ENCODE results near the gene UBE2D4.
A peak's percentile ranks its signal among the peaks of the same experiment; 100 is the strongest.
"Not testable (repeated sequence)": the region's sequence is repeated elsewhere in the genome, so short reads cannot be mapped to it uniquely, and the experiment has no call there.

UBE2D4 gene

DNA sequence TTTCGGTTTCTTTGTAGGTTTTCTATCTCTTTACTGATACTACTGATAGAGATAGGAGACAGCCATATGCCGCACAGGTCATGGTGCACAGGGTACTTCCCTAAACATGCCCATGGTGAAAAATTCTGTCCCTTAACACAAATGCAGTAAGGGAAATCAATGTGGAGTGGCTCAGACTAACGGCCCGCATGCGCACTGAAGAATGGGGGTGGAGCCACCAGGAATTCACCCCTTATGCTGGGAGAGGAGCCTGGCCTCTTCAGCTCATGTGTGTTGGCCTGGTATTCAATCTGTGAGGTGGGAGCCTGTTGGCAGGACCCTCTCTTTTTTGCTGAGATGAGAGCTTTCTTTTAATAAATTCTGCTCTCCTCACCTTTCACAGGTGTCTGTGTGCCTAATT is 11.4 kb upstream of the UBE2D4 start:
- no peak for DNase-seq

DNA sequence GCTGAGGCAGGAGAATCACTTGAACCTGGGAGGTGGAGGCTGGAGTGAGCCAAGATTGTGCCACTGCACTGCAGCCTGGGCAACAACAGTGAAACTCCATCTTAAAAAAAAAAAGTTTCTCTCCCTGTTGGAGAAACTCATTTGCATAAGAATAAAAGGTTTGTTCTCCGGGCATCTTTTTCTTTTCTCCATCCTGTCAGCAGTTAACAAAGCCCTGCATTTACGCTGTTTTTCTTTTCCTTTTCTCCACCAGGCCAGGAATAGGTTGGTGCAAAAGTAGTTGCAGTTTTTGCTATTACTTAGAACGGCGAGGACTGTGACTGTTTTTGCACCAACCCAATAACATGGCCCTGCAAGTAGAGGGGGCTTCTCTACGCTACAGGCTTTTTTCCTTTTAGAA is 10.3 kb upstream of the UBE2D4 start:
- DNase-seq: no peak

DNA sequence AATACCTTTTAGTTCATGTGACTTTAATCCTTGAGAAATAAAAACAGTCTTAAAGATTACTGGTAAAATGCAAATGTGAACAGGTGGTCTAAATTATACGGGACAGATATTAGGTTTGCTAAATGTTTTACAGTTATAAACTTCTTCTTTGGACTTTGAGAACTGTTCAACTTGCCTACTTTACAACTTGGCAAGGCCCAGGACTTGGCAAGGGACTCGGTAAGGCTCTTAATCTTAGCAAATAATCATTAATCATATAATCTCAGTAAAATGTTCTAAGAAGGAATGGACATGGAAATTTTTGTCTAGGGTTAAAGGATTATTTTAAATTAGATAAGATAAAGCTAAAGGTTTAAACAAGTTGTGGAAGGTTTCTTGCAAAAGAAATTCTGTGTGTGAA is 4.8 kb upstream of the UBE2D4 start:
- no peak for DNase-seq

DNA sequence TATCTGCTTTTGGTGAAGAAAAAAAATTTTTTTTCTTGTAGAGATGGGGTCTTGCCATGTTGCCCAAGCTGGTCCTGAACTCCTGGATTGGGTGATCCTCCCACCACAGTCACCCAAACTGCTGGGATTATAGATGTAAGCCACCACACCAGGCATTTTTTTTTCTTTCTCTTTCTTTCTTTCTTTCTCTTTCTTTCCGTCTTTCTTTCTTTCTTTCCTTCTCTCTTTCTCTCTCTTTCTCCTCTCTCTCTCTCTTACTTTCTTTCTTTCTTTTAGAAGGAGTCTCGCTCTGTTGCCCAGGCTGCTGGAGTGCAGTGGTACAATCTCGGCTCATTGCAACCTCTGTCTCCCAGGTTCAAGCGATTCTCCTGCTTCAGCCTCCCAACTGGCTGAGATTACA is 3.5 kb upstream of the UBE2D4 start:
- DNase-seq: no peak

DNA sequence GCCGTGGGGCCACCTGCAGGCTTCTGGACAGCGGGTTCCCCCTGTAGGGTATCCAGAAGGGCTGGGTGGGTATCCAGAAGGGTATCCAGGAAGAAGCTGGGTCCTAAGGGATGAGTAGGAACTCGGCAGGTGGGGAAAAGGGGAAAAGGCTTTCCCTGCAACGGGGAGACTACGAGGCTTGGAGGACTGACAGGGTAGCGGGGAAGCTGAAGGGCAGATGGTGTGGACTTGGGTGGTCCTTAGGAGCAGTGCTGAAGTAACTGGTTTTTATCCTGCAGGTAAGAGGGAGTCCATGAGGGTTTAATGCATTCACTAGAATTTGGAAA is 525 bp downstream of the UBE2D4 start:
- DNase-seq: no peak

DNA sequence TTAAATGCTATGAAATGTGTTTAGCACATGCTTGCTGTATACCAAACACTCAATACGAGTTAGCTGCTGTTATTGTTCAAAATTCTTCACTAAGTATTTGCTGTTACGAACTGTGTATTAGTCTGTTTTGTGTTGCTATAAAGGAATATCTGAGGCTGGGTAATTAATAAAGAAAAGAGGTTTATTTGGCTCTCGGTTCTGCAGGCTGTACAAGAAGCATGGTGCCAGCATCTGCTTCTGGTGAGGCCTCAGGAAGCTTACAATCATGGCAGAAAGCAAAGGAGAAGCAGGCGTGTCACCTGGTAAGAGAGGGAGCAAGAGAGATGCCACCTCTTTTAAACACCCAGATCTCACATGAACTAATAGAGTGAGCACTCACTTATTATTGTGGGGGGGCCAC is 1.6 kb downstream of the UBE2D4 start:
- no peak for DNase-seq

DNA sequence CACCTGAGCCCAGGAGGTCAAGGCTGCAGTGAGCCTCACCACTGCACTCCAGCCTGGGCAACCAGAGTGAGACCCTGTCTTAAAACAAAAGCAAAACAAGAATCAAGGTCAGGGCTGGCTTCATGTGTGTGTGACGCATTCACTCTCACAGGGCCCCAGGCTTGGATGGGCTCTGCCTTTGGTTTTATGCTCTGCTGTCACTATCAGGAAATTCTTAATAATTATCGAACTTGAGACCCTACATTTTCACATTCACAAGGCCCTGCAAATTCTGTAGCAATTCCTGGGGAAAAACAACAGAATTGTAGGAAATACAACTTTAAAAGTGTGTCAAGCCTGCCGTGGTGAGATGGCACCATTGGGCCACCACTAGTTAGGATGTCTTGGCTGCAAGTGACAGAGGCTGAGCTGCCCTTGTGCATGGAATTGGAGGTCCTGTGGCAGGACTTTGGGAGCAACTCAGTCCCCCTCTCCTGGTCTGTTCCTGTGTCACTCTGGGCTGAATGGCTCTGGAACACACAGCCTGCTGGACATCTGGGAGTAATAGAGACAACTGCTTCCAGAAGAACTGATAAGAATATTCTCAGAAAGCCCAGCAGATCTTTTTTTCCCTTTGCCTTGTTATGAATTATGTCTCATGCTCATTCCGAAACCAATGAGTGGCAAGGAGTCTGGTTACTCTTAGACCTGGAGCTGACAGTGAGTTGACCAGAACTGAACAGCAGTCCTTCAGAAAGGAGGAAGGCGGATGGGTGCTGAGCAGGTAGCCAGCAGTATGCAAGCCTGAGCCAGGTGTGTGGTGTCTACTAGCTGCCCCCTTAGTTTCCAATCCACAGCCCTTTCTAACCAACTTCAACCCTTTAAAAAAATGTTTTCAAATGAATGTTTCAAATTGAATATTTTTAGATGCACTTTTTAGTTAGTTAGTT is 3.6 kb downstream of the UBE2D4 start:
- no peak for DNase-seq

DNA sequence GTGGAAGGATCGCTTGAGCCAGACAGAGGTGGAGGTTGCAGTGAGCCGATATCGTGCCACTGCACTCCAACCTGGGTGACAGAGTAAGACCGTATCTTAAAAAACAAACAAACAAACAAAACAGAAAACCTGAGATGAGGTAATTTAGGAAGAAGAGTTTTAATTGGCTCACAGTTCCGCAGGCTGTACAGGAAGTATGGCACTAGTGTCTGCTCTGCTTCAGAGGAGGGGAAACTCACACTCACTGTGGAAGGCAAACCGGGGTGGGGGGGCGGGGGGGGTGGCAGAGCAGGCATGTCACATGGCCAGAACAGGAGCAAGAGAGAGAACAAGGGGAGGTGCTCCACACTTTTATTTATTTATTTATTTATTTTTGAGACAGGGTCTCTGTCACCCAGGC is 5.1 kb downstream of the UBE2D4 start:
- no peak for DNase-seq

DNA sequence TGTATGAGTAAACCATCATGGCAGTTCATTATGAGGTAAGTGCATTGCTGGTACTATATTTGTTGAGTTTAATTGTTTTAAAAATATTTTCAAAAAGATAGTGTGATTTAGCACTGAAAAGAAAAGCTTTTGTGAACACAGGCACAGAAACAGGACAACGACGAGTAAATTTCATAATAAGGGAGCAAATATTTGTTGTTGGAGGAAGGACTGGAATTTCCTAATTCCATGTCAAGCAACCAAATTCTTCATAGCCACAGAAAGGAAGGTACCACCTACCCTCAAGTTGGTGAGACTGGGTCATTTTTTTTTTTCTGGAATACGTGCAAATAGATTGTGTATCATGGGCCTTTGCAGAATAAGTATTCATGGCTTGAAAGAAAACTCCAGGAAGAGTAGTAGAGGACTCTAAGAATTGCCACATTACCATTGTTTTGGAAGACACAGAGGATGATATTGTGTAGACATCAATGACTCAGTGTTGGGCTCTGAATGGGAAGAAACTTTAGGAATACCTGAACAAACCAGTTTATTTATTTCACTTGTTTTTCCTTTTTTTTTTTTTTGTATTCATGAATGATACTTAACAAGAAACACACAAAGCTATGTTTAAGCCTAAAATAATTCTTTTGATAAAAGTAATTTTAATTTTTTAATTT is 7.8 kb downstream of the UBE2D4 start:
- no peak for DNase-seq

DNA sequence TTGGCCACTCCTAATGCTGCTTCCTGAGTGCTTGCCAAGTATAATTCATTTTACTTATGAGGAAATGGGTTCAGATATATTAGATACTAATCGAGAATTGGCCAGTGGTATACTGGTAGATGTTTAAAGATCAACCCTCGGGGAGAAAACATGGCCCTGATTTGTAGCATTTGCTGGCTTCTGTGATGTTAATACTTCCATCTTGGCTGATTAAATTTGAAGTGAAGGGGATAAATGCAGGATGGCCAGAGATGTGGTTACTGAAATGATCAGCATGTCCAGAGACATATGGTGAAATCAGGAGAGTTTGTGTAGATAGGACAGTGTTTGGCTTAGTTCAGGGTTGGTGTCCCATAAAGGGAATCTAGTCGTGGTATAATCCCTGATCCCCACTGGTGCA is 11.2 kb downstream of the UBE2D4 start:
- no peak for DNase-seq

DNA sequence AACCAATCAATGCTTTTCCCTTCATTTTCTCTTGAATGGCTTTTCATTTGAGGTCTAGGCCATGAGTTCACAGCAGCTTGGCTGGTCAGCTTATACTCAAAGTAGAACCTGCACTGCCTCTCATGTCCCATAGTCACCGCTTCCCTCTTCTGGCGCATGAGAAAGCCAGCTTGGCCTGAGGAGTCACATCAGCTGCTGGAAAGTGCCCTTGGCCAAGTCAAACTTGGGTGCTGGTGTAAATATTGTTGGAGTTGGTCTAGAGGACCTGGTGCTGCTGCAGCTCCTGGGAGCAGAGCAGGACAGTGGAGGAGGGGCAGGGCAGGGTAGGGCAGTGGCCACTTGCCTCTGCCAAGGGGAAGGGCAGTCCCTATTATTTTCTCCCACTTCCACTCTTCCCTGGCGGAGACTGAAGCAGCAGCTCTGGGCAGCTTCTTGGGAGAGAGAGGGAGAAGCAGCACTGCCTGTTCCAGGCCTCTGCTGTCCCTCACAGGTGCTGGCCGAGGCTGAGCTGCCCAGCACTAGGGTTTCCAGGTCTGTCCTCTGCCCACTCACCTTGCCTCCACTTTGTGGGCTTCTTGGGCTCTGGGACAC is 12.8 kb downstream of the UBE2D4 start:
- no peak for DNase-seq

DNA sequence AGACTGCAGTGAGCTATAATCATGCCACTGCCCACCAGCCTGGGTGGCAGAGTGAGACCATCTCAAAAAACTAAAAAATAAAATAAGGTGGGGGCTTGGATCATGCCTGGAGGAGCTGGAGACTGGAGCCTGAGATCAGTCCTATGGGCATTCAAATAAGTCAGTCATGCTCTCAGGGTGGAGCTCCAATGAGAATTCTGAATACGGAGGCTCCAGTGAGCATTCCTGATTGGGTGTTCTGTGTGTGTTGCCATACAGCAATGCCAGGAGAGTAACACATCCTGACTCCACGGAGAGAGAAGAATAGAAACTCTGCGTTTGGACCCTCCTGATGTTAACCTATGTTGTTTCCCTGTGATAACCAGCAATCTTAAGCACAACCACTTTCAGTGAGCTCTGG is 16.0 kb downstream of the UBE2D4 start:
- DNase-seq: no peak

DNA sequence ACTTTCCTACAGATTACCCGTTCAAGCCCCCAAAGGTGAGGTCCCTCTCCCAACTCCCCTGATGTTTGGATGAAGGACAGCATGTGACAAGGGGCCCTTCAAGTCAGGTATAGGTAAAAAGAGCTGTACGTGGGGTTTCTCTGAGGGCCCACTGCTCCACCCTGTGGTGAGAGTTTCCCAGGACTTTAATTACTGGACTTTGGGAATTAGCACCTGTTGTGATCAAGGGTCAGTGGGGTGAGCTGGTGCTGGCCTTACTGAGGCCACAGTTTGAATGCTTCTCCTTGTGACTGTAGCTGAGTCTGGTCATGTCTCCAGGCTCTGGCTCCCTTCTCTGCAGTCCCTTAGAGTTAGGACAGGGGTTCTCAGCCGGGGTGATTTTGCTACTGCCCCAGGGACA is 16.8 kb downstream of the UBE2D4 start:
- DNase-seq: no peak

DNA sequence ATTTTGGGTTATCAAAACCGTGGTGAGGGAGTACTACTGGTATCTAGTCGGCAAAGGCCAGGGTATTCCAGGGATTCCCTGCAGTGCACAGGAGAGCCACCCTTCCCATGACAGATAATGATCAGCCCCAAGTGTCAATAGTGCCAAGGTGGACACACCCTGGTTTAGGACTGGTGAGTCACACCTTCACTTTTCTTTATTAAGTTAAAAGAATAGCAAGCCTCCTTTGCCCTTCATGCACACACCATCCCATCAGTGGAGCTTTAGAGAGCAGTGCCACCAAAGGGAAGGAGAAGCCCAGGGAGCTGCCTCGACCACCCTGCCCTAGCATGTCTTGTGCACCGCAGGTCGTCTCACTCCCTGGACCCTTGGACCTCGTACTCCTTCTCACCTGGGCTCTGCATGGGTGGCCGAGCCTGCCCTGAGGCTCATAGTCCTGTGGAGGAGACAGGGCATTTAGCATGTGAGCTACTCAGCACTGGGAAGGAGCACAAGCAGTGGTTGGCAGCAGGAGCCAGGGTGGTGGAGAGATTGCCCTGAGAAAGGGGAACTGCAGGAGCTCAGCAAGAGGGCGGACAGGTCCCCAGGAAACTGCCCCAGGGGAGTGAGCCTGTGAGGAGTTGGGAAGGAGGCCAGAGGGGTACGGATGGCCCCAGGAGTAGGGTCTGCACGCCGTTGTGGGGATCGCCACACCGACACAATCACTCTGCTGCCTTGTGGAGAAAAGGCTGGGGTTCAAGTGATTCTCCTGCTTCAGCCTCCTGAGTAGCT is 17.4 kb downstream of the UBE2D4 start:
- DNase-seq: no peak

DNA sequence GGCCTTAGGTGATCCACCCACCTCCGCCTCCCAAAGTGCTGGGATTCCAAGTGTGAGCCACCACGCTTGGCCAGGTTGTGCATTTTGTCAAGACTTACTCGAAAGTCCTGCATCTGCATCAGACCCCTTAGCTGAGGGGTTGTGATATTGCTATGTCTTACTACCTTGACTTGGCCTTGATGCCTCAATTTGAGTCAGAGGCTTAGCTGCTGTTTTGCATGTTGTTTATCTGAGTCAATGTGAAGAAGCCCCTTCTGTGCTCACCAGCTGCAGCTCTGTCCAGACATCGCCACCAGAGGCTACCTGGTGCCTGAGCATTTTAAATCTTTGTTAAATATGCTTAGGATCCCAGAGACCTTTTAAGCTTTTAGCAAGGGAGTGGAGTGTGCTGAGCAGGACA is 18.1 kb downstream of the UBE2D4 start:
- no peak for DNase-seq

DNA sequence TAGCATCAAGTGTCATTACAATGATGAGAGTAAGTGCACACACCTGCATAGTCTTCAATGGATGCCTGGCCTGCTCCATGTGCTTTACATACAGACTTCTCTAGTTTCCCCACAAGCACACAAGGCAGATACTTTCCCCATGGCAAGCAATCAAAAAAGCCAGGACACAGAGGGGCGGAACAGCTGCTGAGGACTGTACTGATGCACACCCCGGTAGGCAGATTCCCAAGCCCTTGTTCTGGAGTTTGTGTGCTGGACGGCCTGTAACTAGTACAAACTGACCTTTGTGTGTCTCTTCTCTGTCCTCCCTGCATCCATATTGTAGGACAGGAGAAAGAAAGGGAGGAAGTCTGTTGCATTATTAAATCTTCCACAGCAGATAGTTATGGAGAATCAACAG is 25.8 kb downstream of the UBE2D4 start:
- DNase-seq: no peak

DNA sequence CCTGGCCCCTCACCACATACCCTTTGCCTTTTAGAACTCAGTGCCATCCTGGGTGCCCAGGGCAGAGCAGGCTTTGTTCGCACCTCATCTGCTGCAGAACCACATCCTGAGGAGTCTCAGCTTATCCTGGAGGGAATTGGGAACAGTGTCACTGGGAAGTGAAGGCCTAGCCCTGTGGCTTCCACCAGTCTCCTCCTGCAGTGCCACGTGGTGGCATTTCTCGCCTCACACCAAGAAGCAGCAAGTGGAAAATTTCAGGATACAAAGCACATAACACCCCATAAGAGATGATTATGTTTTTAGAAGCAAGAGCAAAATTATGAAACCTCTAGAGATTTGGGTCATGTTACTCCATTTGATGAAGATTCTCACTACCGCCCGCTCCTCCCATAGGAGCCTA is 26.8 kb downstream of the UBE2D4 start:
- no peak for DNase-seq

DNA sequence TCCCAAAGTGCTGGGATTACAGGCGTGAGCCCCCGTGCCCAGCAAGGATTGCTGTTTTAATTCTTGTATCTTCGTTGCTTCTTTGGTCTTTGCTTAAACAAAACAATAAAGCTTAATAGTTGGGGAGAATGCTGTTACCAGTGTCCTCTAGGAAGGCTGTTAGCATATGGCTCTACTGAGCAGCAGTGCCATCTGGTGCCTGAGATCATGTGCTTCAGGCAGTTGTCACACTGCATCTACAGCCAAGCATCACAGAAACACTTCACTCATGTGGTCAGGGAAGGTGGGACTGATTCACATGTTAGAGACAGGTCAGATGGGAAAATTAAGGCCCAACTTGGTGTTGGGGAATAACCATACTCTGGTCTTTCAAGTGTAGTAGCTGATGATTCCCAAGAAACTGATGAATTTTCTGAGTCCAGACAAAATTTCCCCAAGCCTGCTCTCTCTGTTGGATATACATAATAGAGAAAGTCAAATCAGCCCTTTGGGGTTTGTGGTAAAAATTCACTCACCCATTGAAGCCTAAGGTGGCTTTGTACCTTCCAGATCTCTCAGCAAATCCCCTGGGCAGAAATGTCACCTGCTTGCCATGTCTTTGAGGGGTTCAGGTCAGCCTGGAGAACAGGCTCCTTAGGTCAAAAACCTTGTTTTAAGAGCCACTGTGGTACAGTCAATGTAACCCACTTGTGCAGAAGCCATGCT is 28.4 kb downstream of the UBE2D4 start:
- peak; percentile 28 for DNase-seq

DNA sequence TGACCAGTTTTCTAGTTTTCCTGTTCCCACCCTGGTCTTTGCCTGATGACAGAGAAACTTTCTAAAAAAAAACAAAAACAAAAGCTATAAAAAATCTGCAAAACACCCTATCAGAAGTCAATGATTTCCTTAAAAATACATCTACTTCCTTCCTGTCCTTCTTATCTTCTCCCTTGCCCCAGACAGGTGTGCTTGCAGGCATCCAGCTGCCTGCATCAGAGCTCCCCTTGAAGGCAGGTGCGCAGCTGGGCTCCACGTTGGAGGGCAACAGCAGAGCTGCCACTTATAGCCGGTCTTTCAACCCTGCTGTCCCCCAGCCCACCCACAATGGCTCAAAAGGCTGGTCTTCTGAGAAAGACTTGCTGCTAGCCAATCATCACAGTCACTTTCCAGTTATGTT is 29.8 kb downstream of the UBE2D4 start:
- no peak for DNase-seq

DNA sequence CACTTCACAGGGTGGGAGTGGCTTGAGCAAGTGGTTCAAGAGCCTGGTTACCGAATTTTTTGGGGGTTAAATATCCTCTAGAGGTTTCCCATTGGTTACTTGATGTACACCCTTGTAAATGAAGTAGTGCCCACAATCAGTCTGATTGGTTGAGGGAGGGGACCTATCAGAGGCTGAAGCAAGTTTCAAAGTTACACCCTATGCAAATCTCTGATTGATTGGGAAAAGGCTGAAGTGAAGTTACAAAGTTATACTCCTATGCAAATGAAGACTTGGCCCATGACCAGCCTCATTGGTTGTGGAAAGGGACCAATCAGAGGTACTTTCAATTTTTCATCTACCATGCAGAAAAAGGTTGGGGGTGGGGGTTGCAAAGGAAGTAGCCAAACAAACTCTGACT is 34.7 kb downstream of the UBE2D4 start:
- DNase-seq: no peak

DNA sequence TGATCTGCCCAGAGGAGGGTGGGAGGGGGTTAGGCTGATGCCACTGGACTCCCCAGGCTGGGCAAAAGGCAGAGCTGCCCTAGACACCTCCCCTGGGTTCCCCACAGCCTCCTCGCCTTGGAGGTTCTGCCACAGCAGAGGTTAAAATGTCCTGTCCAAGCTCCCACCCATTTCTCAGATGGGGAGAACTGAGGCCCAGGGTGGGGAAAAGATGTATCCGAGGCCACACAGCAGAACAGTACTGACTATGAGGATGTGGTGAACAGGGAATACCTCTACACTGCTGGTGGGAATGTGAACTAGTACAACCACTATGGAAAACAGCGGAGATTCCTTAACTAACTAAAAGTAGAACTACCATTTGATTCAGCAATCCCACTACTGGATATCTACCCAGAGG is 40.2 kb downstream of the UBE2D4 start:
- not testable (repeated sequence) for DNase-seq

DNA sequence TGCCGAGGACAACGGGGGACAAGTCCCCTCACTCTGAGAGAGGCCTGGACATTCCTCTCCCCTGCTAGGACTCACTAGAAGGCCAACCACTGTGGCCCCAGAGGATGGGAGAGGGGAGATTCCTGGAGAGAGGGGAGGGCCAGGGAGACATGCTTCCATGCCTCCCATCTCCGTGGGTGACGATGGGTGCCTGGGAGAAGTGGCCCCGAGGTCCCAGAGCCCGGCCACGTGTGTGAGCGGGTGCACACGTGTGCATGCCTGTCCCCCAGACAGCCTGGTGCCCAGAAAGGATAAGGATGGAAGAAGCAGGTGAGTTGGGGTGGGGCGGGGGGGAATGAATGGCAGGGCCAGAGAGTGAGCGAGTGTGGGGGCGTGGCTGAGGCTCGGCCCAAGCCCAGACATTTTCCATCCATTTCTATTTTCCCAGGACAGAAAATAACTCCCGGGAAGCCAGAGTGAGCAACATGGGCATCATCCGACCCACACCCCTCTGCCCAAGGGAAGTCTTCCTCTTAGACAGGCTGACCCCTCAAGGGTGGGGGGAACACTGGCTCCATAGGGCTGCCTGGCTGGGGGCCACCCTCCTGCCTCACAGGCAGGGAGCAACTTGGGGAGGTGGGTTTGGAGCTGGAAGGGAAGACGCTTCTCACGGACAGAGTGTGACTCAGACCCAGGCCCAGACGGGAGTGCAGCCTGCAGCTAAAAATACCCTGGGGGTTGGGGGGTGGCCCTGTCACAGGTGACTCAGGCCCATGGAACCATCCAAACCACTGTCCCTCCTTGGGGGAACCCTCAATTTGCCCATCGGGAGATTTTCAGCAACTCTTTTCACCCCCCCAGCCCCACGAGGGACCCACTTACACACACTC is 42.2 kb downstream of the UBE2D4 start:
- not testable (repeated sequence) for DNase-seq
